Mammary epithelial cell (primary cell): ENCODE data around the gene C3orf62.

Experiments
- CTCF ChIP-seq, 2 donors: IDR thresholded peaks in 1 of 2; conservative IDR thresholded peaks in 1 of 2; 2 replicates each; pipeline ENCODE4 v1.5.1; 2011 to 2012; ENCODE audit warnings: inconsistent platforms in 2 of 2, low read length in 2 of 2, mild to moderate bottlenecking in 2 of 2, control low read depth in 1 of 2, low read depth in 1 of 2; ENCODE audit not compliant: insufficient read depth in 1 of 2; ENCODE audit errors: extremely low read depth in 1 of 2
- EZH2 ChIP-seq: IDR thresholded peaks from 2 replicates; pipeline ENCODE4 v1.6.1; 2012; ENCODE audit warnings: low read length, inconsistent platforms, borderline replicate concordance

GRCh38 chr3:49244581-49245205, 32.3 kb downstream of the C3orf62 start:
- TF ChIP-seq CTCF (conservative IDR thresholded peaks at IDR 0.05 in 1 of 2, IDR thresholded peaks at IDR 0.05 in 1 of 2; ENCODE audit: extremely low read depth in 1 of 2, insufficient read depth in 1 of 2, low read depth in 1 of 2, low read length in 2 of 2) (peak in 1 of 2 donors; percentile 9), EZH2 (no peak)
